Measurements from ENCODE around the gene NEK6. TPM values are rescaled to one million over a fixed set of nuclear protein-coding genes. Genes with fewer than 3 reads are reported as not detected.

NEK6 gene
- total RNA-seq, 2 donors from 2014 or later: 56.9 to 62.7 TPM

DNA sequence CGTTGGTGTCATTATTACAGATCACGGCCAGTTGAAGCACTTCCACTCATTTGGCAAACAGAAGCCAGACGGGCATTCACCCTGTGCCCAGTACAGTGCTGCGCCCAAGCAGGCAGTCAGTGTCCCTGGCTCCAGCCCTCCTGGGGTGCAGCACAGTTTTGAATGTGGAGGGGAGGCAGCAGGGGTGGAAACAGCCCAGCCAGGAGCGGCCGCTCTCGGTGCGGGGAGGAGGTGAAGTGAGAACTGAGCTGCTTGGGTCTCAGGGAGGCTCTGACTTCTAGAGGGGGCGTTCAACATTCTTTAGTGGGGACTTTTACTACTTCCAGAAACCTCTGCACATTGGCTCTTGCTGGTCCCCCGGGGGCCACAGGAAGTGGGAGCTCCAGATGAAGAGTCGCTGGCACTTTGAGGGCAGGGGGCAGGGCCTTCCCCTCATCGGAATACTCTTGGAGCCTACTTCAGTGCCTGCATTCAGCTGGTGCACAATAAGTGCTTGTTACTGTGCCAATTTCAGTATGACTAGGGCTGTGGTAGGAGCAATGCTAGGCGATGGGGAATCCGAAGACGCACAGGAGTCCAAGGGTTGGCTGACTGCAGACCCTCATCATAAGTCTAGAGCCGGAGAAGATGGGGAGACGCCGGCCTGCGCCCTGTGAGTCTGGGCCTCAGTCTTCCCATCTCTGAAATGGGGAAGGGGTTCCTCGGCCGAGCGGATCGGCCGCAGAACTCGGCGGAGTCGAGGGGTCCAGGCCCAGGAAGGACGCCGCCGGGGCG is 492 bp upstream of the NEK6 start:
- intact Hi-C loops (cut with DNase I): loop anchor here in 1 of 2 donors (10.0 kb wide), 1 partner anchor 132 kb away; no protein-coding TSS in a partner anchor
- DNase-seq (ENCODE audit: low spot score): peak; percentile 79

DNA sequence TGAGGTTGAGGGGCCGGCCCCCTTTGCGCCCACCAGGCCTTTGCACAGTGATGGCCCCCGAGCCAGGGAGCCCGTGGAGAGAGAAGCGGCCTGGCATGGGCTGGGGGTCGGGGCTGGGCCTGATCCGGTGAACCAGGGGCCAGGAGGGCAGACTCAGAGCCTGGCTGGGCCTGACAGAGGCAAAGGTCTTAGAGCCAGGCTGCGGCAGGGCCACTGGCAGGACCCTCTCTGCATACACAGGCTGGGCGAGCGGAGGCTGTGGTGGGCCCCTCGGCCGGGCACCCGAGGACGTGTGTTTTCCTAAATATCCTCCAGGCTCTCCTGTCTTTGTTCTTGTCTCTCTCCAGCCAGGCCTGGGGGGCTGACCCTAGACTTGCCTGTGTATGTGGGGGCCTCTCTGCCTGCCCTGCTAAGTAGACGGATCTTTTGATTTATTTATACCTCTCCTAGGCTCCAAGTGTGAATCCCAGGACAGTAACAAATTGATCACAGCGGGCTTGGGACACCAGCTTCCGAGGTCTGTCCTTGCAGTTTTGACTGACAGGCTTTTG is 933 bp downstream of the NEK6 start:
- intact Hi-C loops (cut with DNase I): loop anchor here in 1 of 2 donors (10.0 kb wide), 1 partner anchor 134 kb away; no protein-coding TSS in a partner anchor
- peak; percentile 81 for DNase-seq (ENCODE audit: low spot score)

DNA sequence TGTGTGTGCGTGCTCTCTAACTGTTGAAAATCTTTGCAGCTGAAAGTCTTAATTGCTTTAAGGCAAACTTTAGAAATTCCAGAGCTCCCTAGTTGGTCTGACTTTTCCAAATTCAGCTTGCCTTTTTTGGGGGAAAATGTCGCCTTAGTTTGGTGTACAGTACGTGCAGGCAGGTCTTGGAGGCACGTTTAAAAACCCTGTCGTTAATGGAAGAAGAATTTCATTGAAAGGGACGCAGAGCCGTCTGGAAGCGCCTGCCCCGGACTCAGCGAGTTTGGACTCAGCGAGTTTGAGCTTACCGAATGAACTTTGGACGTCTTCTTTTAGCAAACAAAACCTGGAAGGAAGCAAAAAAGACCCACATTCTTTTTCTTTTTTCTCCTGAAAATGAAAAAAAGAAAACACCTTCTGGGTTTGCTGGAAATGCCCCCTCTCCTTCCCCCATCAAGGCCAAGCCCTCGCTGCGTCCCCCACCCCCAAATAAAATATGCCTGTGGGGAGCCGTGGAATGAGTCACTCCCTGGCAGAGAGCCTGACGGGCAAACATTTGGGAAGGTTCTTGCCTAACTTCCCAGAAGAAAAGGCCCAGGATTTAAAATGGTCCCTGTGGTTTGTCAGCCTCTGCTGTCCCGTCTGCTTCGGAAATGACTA is 1.5 kb downstream of the NEK6 start:
- intact Hi-C loops (cut with DNase I): loop anchor here in 1 of 2 donors (10.0 kb wide), 1 partner anchor 134 kb away; no protein-coding TSS in a partner anchor
- peak; percentile 95 for DNase-seq (ENCODE audit: low spot score)

DNA sequence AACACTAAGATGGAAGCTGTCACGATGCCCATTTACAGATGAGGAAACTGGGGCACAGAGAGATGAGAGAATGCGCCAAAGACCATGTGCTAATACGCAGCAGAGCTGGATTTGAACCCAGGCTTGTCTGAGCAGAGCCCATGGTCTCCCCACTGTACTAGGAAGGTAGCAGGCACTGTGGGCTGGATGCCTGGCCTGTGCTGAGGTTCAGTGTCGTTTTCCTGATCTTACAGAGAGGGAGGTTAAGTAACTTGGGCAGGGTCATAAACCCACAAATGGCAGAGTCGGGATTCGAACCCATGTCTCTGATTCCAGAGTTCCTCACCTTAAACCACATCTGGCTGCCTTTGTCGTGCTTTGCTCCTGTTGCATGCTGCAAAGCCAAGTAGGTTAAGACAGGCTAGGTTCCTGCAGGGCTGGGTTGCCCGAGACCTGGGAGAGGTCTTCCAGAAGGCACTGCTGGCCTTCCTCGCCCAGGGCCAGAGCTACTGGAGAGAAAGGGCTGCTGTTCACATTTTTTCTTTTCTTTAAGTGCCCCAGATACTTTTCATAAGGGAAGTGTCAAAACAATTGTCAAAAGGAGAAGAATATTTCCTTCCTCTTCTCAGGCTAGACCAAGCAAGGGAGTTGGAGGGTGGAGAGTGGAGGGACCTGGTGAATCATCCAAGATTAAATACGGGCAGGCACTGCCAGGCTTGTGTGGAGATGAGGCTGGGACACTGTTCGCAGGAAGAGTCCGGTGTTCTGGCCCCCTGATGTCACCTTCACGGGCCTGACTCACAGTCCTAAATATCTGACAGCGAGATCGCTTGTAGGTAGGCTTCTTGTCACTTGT is 3.2 kb downstream of the NEK6 start:
- no peak for DNase-seq (ENCODE audit: low spot score)
- intact Hi-C loops (cut with DNase I): no loop called here

DNA sequence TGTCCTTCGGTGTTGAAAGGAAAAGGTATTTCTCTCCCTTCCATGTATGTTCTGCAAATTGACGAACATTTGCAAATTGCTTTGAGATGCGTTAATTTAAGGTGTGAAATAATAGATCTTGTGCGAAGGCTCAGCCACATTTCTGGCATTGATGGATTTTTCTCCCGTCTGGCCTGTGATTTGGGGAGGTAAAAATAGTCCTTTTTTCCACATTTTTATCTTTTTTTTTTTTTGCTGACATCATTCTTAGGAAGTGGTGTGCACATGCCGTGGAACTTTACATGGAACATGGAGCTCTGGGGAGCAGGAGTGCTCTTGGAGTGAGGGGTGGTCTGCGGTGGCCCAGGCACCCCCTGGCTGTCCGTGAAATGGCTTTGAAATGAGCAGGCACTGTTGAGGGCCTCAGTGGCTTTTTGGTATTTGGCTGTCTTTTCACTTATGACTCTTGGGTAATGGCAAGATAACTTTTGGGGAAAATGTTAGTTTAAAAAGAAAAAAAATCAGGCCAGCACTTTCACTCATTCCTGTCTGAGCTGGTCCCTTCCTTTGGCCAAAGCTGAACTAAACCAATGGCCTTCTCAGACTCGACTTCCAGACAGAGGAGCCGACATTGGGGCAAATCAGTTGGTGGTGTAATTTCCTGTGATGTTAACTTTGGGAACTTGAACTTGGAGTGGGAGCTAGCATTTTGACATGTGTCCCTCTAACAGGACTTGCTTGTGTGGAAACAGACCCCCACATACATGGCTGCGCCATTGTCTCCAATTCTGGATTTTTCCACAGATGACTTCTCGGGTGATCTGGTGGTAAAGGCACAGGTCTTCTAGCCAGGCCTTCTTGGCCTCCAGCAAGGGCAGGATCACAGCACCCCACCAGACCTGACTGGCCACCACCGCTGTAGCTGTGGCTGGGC is 4.2 kb downstream of the NEK6 start:
- no peak for DNase-seq (ENCODE audit: low spot score)
- intact Hi-C loops (cut with DNase I): no loop called here

DNA sequence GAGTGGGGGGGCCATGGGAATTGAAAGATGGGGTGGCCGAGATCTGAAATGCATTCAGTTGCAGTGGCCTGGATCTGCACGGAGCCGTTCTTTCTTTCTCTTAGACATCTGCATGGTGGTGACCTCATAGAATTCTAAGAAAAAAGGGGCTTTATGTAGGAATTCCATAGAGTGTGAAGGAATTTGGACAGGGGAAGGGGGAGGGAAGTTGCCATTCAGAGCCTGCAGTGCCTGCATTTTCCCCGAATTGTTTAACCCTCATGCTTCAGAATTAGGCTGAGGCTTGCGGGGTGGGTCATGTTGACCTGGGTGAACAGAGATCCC is 4.9 kb downstream of the NEK6 start:
- no peak for DNase-seq (ENCODE audit: low spot score)
- intact Hi-C loops (cut with DNase I): no loop called here

DNA sequence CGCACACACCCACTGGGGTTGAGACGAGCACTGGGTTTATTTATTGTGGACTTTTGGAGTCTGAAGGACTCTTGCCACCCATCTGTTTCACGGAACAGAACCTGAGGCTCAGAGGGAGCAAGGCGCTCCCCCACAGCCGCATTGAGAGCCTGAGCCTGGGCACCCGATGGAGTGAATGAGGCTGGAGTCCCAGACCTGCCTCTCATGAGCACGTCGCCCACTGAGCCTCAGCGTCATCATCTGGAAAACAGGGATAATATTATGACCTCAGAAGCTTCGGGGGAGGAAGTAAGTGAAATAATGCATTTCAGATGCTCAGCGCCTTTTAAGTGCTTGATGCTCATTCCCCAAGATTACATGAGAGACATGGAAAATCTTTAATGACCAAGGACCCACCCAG is 5.5 kb downstream of the NEK6 start:
- intact Hi-C loops (cut with DNase I): no loop called here
- DNase-seq (ENCODE audit: low spot score): no peak

DNA sequence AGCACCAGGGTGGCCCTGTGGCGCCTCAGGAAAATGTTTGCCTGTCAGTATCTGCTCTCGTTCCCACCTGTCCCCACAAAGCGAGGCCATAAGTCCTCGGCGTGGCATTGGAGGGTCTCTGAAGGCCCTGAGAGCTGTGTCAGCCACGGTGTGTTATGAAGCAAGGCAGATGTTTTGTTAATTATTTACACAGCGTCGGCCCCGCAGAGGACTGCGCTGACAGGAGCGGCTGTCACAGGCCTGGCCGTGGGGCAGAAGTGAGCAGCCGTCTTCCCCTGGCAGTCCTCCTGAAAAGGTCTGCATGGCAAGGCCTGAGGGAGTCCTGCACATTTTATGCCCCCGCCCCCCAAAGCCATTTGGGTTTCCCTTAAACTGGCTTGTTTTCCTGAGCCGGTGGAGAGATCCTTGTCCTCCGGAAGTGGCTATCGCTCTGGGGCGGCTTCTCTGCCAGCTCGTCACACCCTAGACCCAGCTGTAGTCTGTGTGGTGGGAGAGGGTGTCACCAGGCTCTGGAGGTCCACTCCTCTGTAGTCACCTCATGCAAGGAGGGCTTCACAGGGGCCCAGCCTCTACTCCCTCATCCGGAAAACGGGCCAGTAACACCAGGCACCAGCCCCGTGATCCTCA is 6.2 kb downstream of the NEK6 start:
- intact Hi-C loops (cut with DNase I): no loop called here
- DNase-seq (ENCODE audit: low spot score): no peak

DNA sequence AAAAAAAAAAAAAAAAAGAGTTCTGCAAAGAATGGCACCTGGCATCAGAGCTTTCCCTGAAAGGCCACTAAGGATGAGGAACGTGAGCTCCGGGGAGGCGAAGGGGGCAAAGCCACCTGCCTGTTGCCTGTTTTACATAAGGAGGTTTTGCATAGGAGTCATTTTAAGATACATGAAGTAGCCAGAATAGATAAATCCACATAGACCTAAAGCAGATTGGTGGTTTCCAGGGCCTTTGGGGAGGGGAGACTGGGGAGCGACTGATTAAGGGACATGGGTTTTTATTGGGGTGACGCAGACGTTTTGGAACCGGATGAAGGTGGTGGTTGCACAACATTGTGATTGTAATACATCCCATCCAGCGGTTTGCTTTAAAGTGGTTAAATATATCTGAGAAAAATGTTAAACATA is 7.1 kb downstream of the NEK6 start:
- intact Hi-C loops (cut with DNase I): no loop called here

DNA sequence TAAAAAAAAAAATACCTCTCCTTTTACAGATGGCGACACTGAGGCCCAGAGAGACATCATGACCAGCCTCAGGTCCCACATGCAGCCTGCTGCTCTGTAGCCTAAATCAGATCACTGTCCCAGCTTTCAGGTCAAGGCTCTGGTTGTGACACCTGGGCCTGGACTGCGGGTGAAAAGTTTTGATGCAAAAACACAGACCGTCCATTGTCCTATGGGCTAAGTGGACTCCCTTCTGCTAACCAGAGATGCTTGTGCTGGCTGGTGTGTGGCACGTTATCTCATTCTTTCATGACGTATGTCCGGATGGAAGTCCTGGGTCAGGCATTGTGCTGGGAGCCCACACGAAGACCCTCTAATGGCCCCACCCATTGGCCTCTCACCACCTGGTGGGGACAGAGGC is 7.8 kb downstream of the NEK6 start:
- intact Hi-C loops (cut with DNase I): no loop called here
- DNase-seq (ENCODE audit: low spot score): no peak

More for the DNA sequence above, 7.1 kb downstream of the NEK6 start:
- DNase-seq (ENCODE audit: low spot score): no peak

DNA sequence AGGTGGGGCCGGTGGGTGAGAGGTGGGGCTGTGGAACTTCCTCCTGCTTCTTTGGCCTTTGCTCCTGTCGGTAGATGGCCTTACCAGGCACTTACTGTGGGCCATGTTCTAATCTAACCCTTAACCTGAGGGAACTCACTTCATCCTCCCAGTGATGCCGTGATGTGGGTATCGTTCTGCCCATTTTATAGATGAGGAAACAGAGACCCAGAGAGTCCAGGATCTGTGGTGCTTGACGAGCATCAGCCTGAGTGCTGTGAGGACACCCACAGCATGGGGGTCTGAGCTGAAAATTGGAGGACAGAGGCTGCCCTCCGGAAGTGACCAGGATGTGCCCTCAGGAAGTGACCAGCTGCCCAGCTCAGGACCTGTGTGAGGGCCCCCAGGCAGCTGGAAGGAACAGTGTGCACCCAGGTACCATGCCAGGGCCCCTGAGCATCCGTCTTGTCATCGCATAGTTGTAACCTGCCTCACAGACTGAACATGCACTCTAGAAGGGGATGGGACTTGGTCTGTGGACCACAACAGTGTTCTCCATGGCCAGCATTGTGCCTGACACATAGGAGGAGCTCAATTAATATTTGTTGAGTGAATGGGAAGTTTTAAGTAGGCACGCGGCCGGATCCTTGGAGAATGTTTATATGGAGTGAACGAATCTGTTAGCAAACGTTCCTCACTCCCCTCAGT is 8.5 kb downstream of the NEK6 start:
- DNase-seq (ENCODE audit: low spot score): no peak
- intact Hi-C loops (cut with DNase I): no loop called here

DNA sequence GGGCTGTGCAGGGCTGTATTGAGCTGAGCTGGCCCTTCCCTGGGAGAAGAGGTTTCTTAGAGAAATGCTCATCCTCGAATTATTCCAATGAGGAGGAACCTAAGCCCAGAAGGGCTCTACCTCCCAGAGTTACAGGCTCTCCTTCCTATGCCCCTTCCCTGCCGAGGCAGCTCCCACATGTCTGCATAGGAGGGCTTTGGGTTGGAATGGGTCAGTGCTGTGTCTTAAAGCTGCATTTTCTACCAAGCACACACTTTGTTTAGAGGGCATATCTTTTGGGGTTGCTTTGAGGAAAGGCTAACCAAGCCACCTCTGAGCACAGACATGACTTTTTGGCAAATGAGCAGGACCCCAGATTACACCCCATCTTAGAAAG is 9.1 kb downstream of the NEK6 start:
- intact Hi-C loops (cut with DNase I): no loop called here
- no peak for DNase-seq (ENCODE audit: low spot score)

DNA sequence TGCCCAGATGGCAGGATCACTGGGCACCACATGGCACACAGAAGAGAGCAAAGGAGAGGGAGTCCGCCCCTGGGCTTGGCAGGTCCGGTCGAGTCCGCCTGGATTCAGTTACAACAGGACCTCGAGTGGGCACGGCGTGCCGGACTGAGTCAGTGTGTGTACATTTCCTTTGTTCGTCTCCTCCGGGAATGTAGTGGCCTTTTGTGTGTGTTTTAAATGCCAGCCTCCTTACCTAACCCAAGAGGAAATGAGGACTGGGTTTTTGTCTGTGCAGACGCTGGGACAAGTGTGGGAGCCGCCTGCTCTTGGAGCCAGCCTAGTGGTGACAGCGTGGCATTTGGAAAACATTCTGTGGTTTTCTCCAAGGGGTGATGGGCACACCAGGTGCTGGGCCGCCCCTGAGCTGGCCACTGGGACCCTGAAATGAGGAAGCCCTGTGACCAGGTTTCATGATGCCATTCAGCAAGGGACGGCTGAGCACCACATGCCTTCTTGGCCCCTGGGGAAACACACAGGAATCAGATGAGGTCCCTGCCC is 9.6 kb downstream of the NEK6 start:
- no peak for DNase-seq (ENCODE audit: low spot score)
- intact Hi-C loops (cut with DNase I): no loop called here

DNA sequence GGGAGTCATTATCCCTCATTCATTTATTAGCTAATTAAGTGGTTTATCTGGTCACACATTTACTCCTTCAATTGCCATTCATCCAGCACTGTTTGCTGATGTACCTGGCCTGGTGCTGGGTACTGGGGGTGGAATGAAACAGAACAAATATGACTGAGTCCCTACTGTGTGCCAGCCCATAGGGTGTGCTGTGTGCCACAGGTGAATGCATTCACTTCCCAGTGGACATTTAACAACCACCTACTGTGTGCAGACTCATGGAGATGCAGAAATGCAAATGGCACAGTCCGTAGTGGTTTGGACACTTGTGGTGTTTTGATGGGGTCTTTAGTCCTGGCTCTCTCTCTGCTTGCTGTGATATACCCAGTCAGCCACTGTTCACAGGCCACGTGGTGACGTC is 10.5 kb downstream of the NEK6 start:
- intact Hi-C loops (cut with DNase I): no loop called here
- no peak for DNase-seq (ENCODE audit: low spot score)

DNA sequence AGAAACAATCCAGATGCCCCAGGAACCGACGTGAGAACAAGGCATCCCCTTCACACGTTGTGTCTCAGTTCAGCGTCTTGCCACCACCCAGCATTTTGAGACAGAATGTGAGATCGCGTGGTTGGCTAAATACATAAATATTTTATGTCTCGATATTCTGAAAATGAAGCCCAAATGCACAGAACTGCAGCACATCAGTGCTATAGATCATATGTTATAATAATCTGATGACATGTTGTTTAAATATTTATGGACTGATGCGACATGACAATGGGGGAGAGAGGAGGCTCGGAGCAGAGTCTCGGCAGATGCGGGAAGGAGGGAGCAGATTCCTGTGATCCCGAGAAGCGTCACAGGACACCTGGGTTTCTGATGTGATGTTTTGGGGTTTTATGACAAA is 10.9 kb downstream of the NEK6 start:
- intact Hi-C loops (cut with DNase I): no loop called here
- no peak for DNase-seq (ENCODE audit: low spot score)

DNA sequence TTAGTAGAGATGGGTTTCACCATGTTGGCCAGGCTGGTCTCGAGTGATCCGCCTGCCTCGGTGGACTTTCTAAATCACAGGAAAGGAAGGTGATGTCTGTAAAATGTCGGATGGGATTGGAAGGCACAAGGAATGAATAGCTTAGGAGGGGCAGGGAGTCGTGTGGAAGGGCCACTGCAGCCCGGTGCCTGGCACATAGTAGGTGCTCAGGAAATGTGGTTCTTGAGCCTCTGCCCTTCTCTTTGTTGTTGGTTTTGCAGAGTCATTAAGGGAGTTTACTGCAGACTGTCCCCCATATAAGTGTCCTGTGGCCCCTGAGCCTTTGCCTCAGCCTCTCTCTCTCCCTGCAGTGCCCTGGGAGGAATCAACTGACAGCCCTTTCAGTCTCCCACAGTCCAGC is 11.8 kb downstream of the NEK6 start:
- intact Hi-C loops (cut with DNase I): no loop called here
- no peak for DNase-seq (ENCODE audit: low spot score)

DNA sequence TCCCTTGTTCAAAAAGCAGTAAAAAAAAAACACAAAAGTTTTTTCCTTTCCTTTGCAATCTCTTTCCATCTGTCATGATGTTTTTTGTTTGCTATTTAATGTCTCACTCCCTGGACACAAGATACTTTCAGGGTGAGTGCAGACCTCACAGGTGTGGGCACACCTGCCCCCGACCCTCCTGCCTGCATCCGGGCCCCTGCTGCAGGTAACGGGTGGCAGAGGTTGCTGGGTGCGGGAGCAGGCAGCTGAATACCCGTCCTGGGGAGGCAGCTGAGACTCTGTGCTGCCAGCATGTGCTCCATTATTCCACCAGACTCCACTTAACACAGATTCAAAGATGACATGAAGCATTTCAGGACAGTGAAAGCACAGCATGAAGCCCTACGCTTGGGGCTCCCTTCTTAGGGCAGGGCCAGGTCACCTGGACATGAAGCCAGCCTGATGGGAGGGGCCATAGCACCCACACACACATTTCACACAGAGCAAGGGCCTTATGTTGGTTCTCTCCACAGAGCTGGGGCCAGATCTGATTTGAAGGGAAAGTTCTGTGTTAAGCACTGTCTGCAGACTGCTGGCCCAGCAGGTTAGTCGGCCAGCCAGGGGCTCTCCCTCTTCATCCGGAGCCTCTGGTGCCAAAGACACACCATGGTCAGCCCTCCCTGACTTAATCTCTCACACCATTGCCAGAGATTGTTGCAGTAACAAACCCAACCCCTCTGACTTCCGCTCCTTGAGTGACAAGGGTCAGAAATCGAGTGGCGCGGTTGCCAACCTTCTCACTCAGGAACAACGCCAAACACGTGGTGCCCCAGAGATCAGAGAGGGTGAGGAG is 13.0 kb downstream of the NEK6 start:
- no peak for DNase-seq (ENCODE audit: low spot score)
- intact Hi-C loops (cut with DNase I): loop anchor here in 1 of 2 donors (1.0 kb wide), 1 partner anchor 33 kb away; no protein-coding TSS in a partner anchor
